K562 (cell line): ENCODE data around the gene FCHO2. TPM values are rescaled to one million over a fixed set of nuclear protein-coding genes. Genes with fewer than 3 reads are reported as not detected.

Experiments used
- AFF1 ChIP-seq, 2 experiments: fragments of 450-650 bp; IDR thresholded peaks; 2 replicates each; pipeline ENCODE4 v1.6.1; 2018; ENCODE audit warnings: mild to moderate bottlenecking in 2 of 2, low read depth in 1 of 2; ENCODE audit not compliant: partially characterized antibody in 2 of 2
- BRF2 ChIP-seq: IDR thresholded peaks from 3 replicates; pipeline ENCODE4 v1.6.1; 2011; ENCODE audit warnings: borderline replicate concordance, mild to moderate bottlenecking; ENCODE audit not compliant: insufficient read length, insufficient read depth
- FOXA3 ChIP-seq, 2 experiments: fragments of 450-650 bp in 1 of 2; sonication (generic) in 1 of 2; formaldehyde crosslinking; IDR thresholded peaks in 1 of 2; conservative IDR thresholded peaks in 1 of 2; 2 replicates each; pipeline versions ENCODE4 v1.4.0 to v1.8.0; 2020 to 2022; ENCODE audit warnings: mild to moderate bottlenecking in 2 of 2, missing genetic modification reagents in 1 of 2
- GABPA ChIP-seq: fragments of 200-800 bp; sonication (Bioruptor generic); conservative IDR thresholded peaks from 2 replicates; pipeline ENCODE4 v1.6.1; 2016; ENCODE audit warnings: low read depth, missing genetic modification characterization, missing compliant biosample characterization
- HNRNPLL ChIP-seq: fragments of 200-400 bp; formaldehyde crosslinking; IDR thresholded peaks from 2 replicates; pipeline ENCODE4 v1.6.1; 2017; ENCODE audit warnings: low read length, low read depth, mild to moderate bottlenecking; ENCODE audit not compliant: poor library complexity, severe bottlenecking
- KAT8 ChIP-seq: fragments of 450-650 bp; IDR thresholded peaks from 2 replicates; pipeline ENCODE4 v1.6.1; 2016; ENCODE audit warnings: low read depth, mild to moderate bottlenecking
- LARP7 ChIP-seq: fragments of 450-650 bp; IDR thresholded peaks from 2 replicates; pipeline ENCODE4 v1.6.1; 2016
- MBD2 ChIP-seq: sonication (generic); IDR thresholded peaks from 2 replicates; pipeline ENCODE4 v1.6.1; 2016; ENCODE audit warnings: low read depth, borderline replicate concordance
- PHB ChIP-seq: fragments of 250-450 bp; sonication (Bioruptor Pico); IDR thresholded peaks from 2 replicates; pipeline ENCODE4 v1.5.0; 2021
- PHF8 ChIP-seq: fragments of 200-600 bp; sonication (generic); IDR thresholded peaks from 2 replicates; pipeline ENCODE4 v1.6.1; 2012; ENCODE audit warnings: mixed run types, mild to moderate bottlenecking, inconsistent platforms, low read length, moderate library complexity, borderline replicate concordance
- PURB ChIP-seq: sonication (generic); formaldehyde crosslinking; IDR thresholded peaks from 2 replicates; pipeline ENCODE4 v1.9.0; 2021; ENCODE audit warnings: low read depth, mild to moderate bottlenecking, missing genetic modification reagents
- RBM39 ChIP-seq: fragments of 200-400 bp; formaldehyde crosslinking; optimal IDR thresholded peaks from 2 replicates; pipeline ENCODE3; 2018; ENCODE audit warnings: low read depth, low read length
- SIN3A ChIP-seq, 2 experiments: fragments of 150-350 bp in 1 of 2; IDR thresholded peaks; 2 replicates each; pipeline ENCODE4 v1.6.1; 2011 to 2016; ENCODE audit warnings: borderline replicate concordance in 2 of 2, low read depth in 2 of 2, low read length in 2 of 2, mild to moderate bottlenecking in 2 of 2, moderate library complexity in 2 of 2; ENCODE audit not compliant: control insufficient read depth in 1 of 2
- SP2 ChIP-seq: IDR thresholded peaks from 2 replicates; pipeline ENCODE4 v1.6.1; 2011; ENCODE audit warnings: mild to moderate bottlenecking, low read depth, low read length, moderate library complexity; ENCODE audit not compliant: poor library complexity, severe bottlenecking; ENCODE audit errors: extremely low read depth
- TARDBP ChIP-seq: fragments of 450-650 bp; IDR thresholded peaks from 2 replicates; pipeline ENCODE4 v1.6.1; 2016
- ZFP1 ChIP-seq: fragments of 450-650 bp; formaldehyde crosslinking; IDR thresholded peaks from 2 replicates; pipeline ENCODE4 v1.4.0; 2020; ENCODE audit warnings: mild to moderate bottlenecking, mixed read lengths
- ZFP91 ChIP-seq: sonication (generic); formaldehyde crosslinking; IDR thresholded peaks from 2 replicates; pipeline ENCODE4 v1.8.0; 2022; ENCODE audit warnings: mild to moderate bottlenecking, missing genetic modification reagents
- ZNF274 ChIP-seq: IDR thresholded peaks from 2 replicates; pipeline ENCODE4 v1.6.1; 2011; ENCODE audit warnings: low read depth, mild to moderate bottlenecking, low read length, moderate library complexity, borderline replicate concordance
- ZNF512 ChIP-seq: IDR thresholded peaks from 2 replicates; pipeline ENCODE4 v1.6.1; 2016; ENCODE audit warnings: missing genetic modification characterization, missing compliant biosample characterization
- ZZZ3 ChIP-seq: fragments of 450-650 bp; IDR thresholded peaks from 2 replicates; pipeline ENCODE4 v1.6.1; 2016; ENCODE audit warnings: antibody characterized with exemption, mild to moderate bottlenecking, moderate library complexity
- polyA plus RNA-seq, 8 experiments: library from polyadenylated mRNA; depleted of rRNA in 4 of 8; stranded (reverse) in 5 of 8; unstranded in 3 of 8; fragments of >200 nt; fragmentation: Nextera tagmentation in 2 of 8; fragmentation: Illumina TruSeq in 1 of 8; extraction: Ambion mirVana in 2 of 8; extraction: Trizol in 1 of 8; gene quantifications; 2 replicates each; pipeline versions ENCODE4 v1.2.1 to v1.2.3, GENCODE V29; 2011 to 2014; ENCODE audit warnings: inconsistent platforms in 1 of 8, missing spikeins in 1 of 8
- total RNA-seq, 7 experiments: library from RNA; depleted of rRNA in 6 of 7; stranded (reverse); fragments of >200 nt in 6 of 7; fragmentation: Illumina TruSeq in 2 of 7; extraction: Trizol in 2 of 7; gene quantifications; 2 replicates each; pipeline versions ENCODE4 v1.2.1 to v1.2.3, GENCODE V29; 2011 to 2021; ENCODE audit warnings: low replicate concordance in 1 of 7

Gene FCHO2
- total and polyA plus RNA-seq, 9 of the 15 experiments (the other 6 are each of a cell fraction or from before 2014, with no cell fraction given) = 4.4 to 13.4 (median 8.3) TPM

- TF ChIP-seq AFF1 (IDR thresholded peaks at IDR 0.05; ENCODE audit: low read depth in 1 of 2, partially characterized antibody in 2 of 2) = no peak
- TF ChIP-seq ZFP91 (CRISPR knock-in tag) = no peak
- TF ChIP-seq SP2 = no peak
- no peak for TF ChIP-seq ZZZ3
- no peak for TF ChIP-seq ZNF512 (tag)
- TF ChIP-seq PURB = no peak
- TF ChIP-seq HNRNPLL = no peak
- no peak for TF ChIP-seq ZNF274
- peak; percentile 75; the same call in 1 of the 2 replicates for TF ChIP-seq PHF8
- no peak for TF ChIP-seq ZFP1 (CRISPR knock-in tag)
- TF ChIP-seq PHB (CRISPR knock-in tag) = no peak
- peak in 1 of 2 experiments; percentile 65; a peak in 1 of 4 replicates for TF ChIP-seq SIN3A (IDR thresholded peaks at IDR 0.05; ENCODE audit: borderline replicate concordance in 2 of 2, control insufficient read depth in 1 of 2, low read depth in 2 of 2, low read length in 2 of 2)
- no peak for TF ChIP-seq BRF2
- TF ChIP-seq KAT8 = no peak
- TF ChIP-seq RBM39 = no peak
- no peak for TF ChIP-seq TARDBP
- no peak for TF ChIP-seq MBD2
- TF ChIP-seq GABPA = no peak; the same call in 1 of the 2 replicates
- no peak for TF ChIP-seq LARP7
- TF ChIP-seq FOXA3 (CRISPR knock-in tag; conservative IDR thresholded peaks at IDR 0.05 in 1 of 2, IDR thresholded peaks at IDR 0.05 in 1 of 2) = peak; percentile 100
Measured at GRCh38 chr5:72955768-72956323, at the start of gene FCHO2 (continued).
